GM18519 (cell line): ENCODE results near the gene TTYH2.

Experiments
- ATAC-seq: cut with Tn5 transposase; IDR thresholded peaks from one replicate; pipeline ENCODE4 v1.9.1; 2021; ENCODE audit warnings: mild to moderate bottlenecking, moderate library complexity; ENCODE audit not compliant: unreplicated experiment, low FRiP score

Gene TTYH2

GRCh38 chr17:74192950-74193781, 20.2 kb upstream of the TTYH2 start:
- ATAC-seq = no peak

- ATAC-seq = no peak
These were observed 18.7 kb upstream of the TTYH2 start for GRCh38 chr17:74194682-74195081.

- no peak for ATAC-seq
These were observed 16.6 kb upstream of the TTYH2 start for GRCh38 chr17:74196541-74197317.

GRCh38 chr17:74197801-74198200, 15.6 kb upstream of the TTYH2 start:
- ATAC-seq = no peak

GRCh38 chr17:74198694-74199093, 14.7 kb upstream of the TTYH2 start:
- ATAC-seq = no peak

GRCh38 chr17:74199306-74200092, 13.9 kb upstream of the TTYH2 start:
- no peak for ATAC-seq

- no peak for ATAC-seq
These were observed 13.3 kb upstream of the TTYH2 start for GRCh38 chr17:74200112-74200511.

GRCh38 chr17:74201250-74201649, 12.1 kb upstream of the TTYH2 start:
- ATAC-seq = no peak

GRCh38 chr17:74201948-74202347, 11.4 kb upstream of the TTYH2 start:
- no peak for ATAC-seq

GRCh38 chr17:74202938-74203337, 10.4 kb upstream of the TTYH2 start:
- ATAC-seq = no peak

- peak; percentile 33 for ATAC-seq
These were observed 9.7 kb upstream of the TTYH2 start, which contains the start of gene RPL38 for GRCh38 chr17:74203439-74204240. RPL38 (plus strand) TSS chr17:74203678; CDS start chr17:74203956, 278 bp downstream.

- no peak for ATAC-seq
These were observed 8.9 kb upstream of the TTYH2 start for GRCh38 chr17:74204474-74204873.

GRCh38 chr17:74205274-74205673, 8.1 kb upstream of the TTYH2 start:
- ATAC-seq = no peak

- ATAC-seq = no peak
These were observed 7.0 kb upstream of the TTYH2 start for GRCh38 chr17:74206332-74206818.

GRCh38 chr17:74210191-74211140, 2.9 kb upstream of the TTYH2 start:
- no peak for ATAC-seq

GRCh38 chr17:74211141-74211911, 2.0 kb upstream of the TTYH2 start:
- ATAC-seq = no peak

GRCh38 chr17:74211912-74212208, 1.5 kb upstream of the TTYH2 start:
- no peak for ATAC-seq

GRCh38 chr17:74212209-74212912, 1.0 kb upstream of the TTYH2 start:
- ATAC-seq = no peak
